Body of pancreas (tissue), 4 donors: ENCODE results near the gene GALNT7. TPM values are rescaled to one million over a fixed set of nuclear protein-coding genes. Genes with fewer than 3 reads are reported as not detected.

Experiments
- ATAC-seq: fragments of 150-250 bp; one replicate; pipeline ENCODE4 v1.9.1; 2016
- DNase-seq, 4 donors: peaks; one replicate each; pipeline ENCODE4 v3.0.0-alpha.2; 2019
- H3K27ac ChIP-seq, 4 donors: fragments of 200-600 bp; sonication (generic); 1 replicate in 3 of 4; 2 replicates in 1 of 4; pipeline versions ENCODE4 v1.5.1 to v1.6.1; 2016 to 2019; ENCODE audit warnings: mild to moderate bottlenecking in 1 of 4, mixed read lengths in 1 of 4, moderate library complexity in 1 of 4
- H3K27me3 ChIP-seq, 2 donors: fragments of 200-600 bp; sonication (generic); one replicate each; pipeline ENCODE4 v1.6.0; 2016; ENCODE audit warnings: mild to moderate bottlenecking in 1 of 2
- H3K36me3 ChIP-seq, 2 donors: fragments of 200-600 bp; sonication (generic); replicated peaks in 1 of 2; 2 replicates each; pipeline ENCODE4 v1.5.1; 2016; ENCODE audit warnings: low read depth in 2 of 2; ENCODE audit not compliant: insufficient read depth in 1 of 2
- H3K4me1 ChIP-seq: fragments of 200-600 bp; sonication (generic); one replicate; pipeline ENCODE4 v1.6.0; 2016
- H3K4me3 ChIP-seq, 2 donors: fragments of 200-600 bp; sonication (generic); 1 replicate in 1 of 2; 2 replicates in 1 of 2; pipeline ENCODE4 v1.5.1; 2016 to 2019
- H3K9me3 ChIP-seq, 3 donors: fragments of 200-600 bp; sonication (generic); 1 replicate in 2 of 3; 2 replicates in 1 of 3; pipeline ENCODE4 v1.5.1; 2016
- CTCF ChIP-seq, 7 experiments: fragments of 450-650 bp in 4 of 7; fragments of 200-600 bp in 3 of 7; sonication (generic) in 3 of 7; IDR thresholded peaks; one replicate each; pipeline ENCODE4 v1.5.1; 2016 to 2019; ENCODE audit warnings: antibody characterized with exemption in 7 of 7
- POLR2A ChIP-seq, 3 donors: fragments of 450-650 bp; IDR thresholded peaks; one replicate each; pipeline ENCODE4 v1.6.1; 2016; ENCODE audit warnings: antibody characterized with exemption in 3 of 3, mild to moderate bottlenecking in 2 of 3
- WGBS, 2 donors: methylation state at CpG; one replicate each; pipeline ENCODE4 v1.1.5; 2017; 5-methylcytosine and 5-hydroxymethylcytosine counted together
- intact Hi-C: fragments of 100-400 bp; cut with DNase I; formaldehyde crosslinking; loops from one replicate; pipeline ENCODE4 v1.15.1; 2023
- total RNA-seq, 2 donors: library from RNA; depleted of rRNA; stranded (reverse); fragments of >200 nt; gene quantifications; one replicate each; pipeline ENCODE4 v1.1.0, GENCODE V29; 2016

Gene GALNT7
- total RNA-seq, 2 donors from 2014 or later = 20.4 to 32.4 TPM

GRCh38 chr4:173226401-173226888 is 57.8 kb downstream of the GALNT7 start:
- Histone ChIP-seq H3K9me3 (no peaks in the 10 kb centered on the region), H3K4me1 (no peaks in the 10 kb centered on the region), H3K36me3 (no peaks in the 10 kb centered on the region), H3K4me3 (no peak overlapping the region), H3K27ac (no peak overlapping the region), H3K27me3 (no peaks in the 10 kb centered on the region)
- TF ChIP-seq CTCF (IDR thresholded peaks at IDR 0.05) = no peak
- TF ChIP-seq POLR2A (IDR thresholded peaks at IDR 0.05) = no peak
- intact Hi-C loops = no loop called here
- DNase-seq = no peak
- 90 to 93% methylated on average over 4 of the region's 4 CpGs for WGBS, 2 donors
- no peak for ATAC-seq

- WGBS, 2 donors = 77 to 93% methylated on average over 2 of the region's 2 CpGs
- H3K36me3 ChIP-seq = no peaks in the 10 kb centered on the region
- TF ChIP-seq CTCF (IDR thresholded peaks at IDR 0.05) = no peak
- ATAC-seq (no peak), DNase-seq (no peak)
- H3K27me3 ChIP-seq = no peaks in the 10 kb centered on the region
- intact Hi-C loops = no loop called here
- H3K4me3 ChIP-seq = no peak overlapping the region
- no peak overlapping the region for H3K27ac ChIP-seq
- H3K4me1 ChIP-seq = no peaks in the 10 kb centered on the region
- no peaks in the 10 kb centered on the region for H3K9me3 ChIP-seq
Observed at GRCh38 chr4:173227756-173228155, 59.1 kb downstream of the GALNT7 start.

- DNase-seq = no peak
- Histone ChIP-seq H3K36me3 (no peaks in the 10 kb centered on the region), H3K4me3 (no peak overlapping the region), H3K27me3 (no peaks in the 10 kb centered on the region), H3K9me3 (no peaks in the 10 kb centered on the region), H3K4me1 (no peaks in the 10 kb centered on the region), H3K27ac (no peak overlapping the region)
- TF ChIP-seq POLR2A (IDR thresholded peaks at IDR 0.05) (no peak), CTCF (IDR thresholded peaks at IDR 0.05) (no peak)
- ATAC-seq = no peak
- intact Hi-C loops = no loop called here
Observed at GRCh38 chr4:173230062-173230461, 61.5 kb downstream of the GALNT7 start.

GRCh38 chr4:173231916-173232315 is 63.3 kb downstream of the GALNT7 start:
- intact Hi-C loops = no loop called here
- DNase-seq (peak in 1 of 4 donors; percentile 15), ATAC-seq (peak; percentile 63)
- Histone ChIP-seq H3K27ac (no peak overlapping the region), H3K9me3 (no peaks in the 10 kb centered on the region), H3K27me3 (no peaks in the 10 kb centered on the region), H3K4me1 (no peaks in the 10 kb centered on the region), H3K4me3 (no peak overlapping the region), H3K36me3 (no peaks in the 10 kb centered on the region)
- TF ChIP-seq CTCF (IDR thresholded peaks at IDR 0.05) = peak in 4 of 7 experiments; percentile 30 to 47 (median 40)
- TF ChIP-seq POLR2A (IDR thresholded peaks at IDR 0.05) = no peak
- 16 to 36% methylated on average over 1 of the region's 1 CpG for WGBS, 2 donors

- no peaks in the 10 kb centered on the region for H3K27me3 ChIP-seq
- no peak for ATAC-seq
Observed at GRCh38 chr4:173233857-173234256, 65.2 kb downstream of the GALNT7 start.

More at GRCh38 chr4:173233857-173234256, 65.2 kb downstream of the GALNT7 start:
- intact Hi-C loops = no loop called here
- H3K4me1 ChIP-seq = no peaks in the 10 kb centered on the region
- no peaks in the 10 kb centered on the region for H3K9me3 ChIP-seq
- no peak overlapping the region for H3K4me3 ChIP-seq
- no peak overlapping the region for H3K27ac ChIP-seq
- 88 to 91% methylated on average over 5 of the region's 5 CpGs for WGBS, 2 donors
- no peak for TF ChIP-seq CTCF (IDR thresholded peaks at IDR 0.05)
- no peak for TF ChIP-seq POLR2A (IDR thresholded peaks at IDR 0.05)
- DNase-seq = no peak
- H3K36me3 ChIP-seq = no peaks in the 10 kb centered on the region
